CD4-positive, alpha-beta T cell treated with Interleukin-17A for 1 hour (primary cell): ENCODE results near the gene ZMIZ1.

Experiments used
- DNase-seq: peaks from one replicate; pipeline ENCODE4 v3.0.0-alpha.2; 2020

ZMIZ1 gene

GRCh38 chr10:79158402-79159097 lies 89.8 kb downstream of the ZMIZ1 start:
- DNase-seq, result no peak

DNA sequence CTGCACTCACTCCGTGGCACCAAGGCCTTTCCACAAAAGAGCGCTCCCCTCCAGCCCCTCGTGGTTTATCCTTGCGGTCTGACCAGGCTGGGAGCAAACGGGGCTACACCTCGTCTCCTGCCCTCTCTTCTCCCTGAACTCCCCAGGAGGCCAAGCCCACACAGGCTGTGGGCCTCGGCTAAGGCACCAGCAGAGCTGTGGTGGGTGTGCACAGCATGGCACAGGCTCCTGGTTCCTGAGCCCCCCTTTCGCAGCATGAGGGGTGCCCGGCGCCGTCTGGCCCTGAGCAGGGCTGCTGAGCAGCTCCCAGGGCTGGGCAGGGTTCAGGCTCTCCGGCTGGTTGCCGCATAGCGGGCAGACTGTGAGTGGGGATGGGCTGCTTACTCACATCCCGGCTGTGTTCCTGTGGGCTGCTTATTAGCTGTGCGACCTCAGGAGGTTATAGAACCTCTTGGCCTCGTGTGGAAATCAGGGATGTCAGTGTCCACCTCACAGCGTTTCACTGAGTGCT lies 90.4 kb downstream of the ZMIZ1 start:
- DNase-seq, result no peak

- no peak for DNase-seq
These were observed 91.0 kb downstream of the ZMIZ1 start for GRCh38 chr10:79159785-79160184.

GRCh38 chr10:79160191-79160590 lies 91.4 kb downstream of the ZMIZ1 start:
- DNase-seq, result no peak

- DNase-seq, result no peak
These were observed 92.8 kb downstream of the ZMIZ1 start for GRCh38 chr10:79161557-79161956.

- DNase-seq, result no peak
These were observed 93.3 kb downstream of the ZMIZ1 start for GRCh38 chr10:79162022-79162421.

GRCh38 chr10:79162861-79163665 lies 94.3 kb downstream of the ZMIZ1 start:
- no peak for DNase-seq

GRCh38 chr10:79163666-79163975 lies 94.9 kb downstream of the ZMIZ1 start:
- DNase-seq, result no peak

- no peak for DNase-seq
These were observed 95.3 kb downstream of the ZMIZ1 start for GRCh38 chr10:79164075-79164474.

DNA sequence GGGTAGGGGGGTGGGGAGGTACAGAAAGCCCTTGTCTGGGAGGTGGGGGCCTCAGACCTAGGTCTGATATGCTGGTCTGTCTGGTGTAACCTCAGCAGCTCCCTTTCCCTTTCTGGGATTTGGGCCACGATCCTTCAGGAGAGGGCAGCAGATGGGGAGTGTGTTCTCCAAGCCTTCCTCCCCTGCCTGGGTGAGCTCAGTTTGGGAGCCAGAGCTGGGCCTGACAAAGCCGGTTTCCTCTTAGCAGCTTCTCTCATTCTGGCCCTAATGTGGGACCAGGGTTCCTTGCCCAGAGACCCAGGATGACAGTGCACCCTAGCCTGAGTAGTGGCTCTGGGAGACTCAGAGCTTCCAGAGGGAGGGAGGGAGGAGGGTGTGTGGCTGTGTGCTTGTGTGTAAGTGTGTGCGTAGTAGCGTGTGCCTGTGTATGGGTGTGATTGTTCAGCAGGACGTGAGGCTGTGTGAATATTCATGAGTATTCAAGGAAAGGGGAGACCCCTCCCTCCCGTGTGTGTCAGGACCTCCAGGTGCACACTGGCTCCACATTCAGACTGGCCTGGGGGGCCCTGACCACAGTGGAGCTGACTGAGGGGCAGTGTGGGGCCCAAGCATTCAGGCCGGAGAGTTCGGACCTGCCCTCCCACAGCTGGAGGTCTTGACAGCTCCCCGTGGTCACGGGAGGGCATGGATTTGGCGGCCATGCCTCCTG lies 96.5 kb downstream of the ZMIZ1 start:
- DNase-seq, result no peak

DNA sequence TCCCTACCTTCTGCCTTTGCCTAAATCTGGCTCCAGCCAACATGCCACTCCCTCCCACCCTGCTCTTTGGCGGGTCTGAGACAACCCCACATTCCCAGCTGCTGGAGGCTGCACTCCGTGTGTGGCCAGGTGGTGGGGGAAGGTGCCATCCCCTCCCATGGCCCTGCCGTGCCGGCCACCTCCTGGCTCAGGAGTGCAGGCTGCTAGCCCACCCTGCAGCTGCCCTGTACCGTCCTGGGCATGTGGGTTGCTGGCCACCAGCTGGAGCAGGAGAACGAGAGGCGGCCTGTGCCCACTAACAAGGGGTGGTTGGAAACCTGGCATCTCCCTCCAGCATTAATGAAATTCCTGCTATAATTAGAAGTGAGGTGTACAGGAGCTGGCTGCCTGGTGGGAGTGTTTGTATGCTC lies 97.6 kb downstream of the ZMIZ1 start:
- no peak for DNase-seq

DNA sequence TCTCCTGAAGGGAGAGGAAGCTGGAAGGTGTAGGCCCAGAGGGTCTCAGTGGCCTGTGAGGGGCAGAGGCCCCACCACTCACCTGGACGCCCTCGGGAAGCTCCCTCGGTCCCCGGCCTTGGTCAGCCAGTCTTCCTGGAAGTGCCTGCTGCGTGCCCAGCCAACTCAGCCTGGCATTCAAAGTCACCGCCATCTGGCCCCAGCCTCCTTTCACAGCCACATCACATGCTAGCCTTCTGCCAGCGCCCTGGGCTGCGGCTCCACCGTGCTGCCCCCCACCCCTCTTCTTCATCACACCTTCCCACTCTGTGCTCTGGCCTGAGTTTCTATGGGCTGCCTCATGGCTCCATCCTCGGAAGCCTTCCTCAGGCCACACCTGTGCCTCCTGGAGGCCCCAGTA lies 98.0 kb downstream of the ZMIZ1 start:
- DNase-seq, result no peak

DNA sequence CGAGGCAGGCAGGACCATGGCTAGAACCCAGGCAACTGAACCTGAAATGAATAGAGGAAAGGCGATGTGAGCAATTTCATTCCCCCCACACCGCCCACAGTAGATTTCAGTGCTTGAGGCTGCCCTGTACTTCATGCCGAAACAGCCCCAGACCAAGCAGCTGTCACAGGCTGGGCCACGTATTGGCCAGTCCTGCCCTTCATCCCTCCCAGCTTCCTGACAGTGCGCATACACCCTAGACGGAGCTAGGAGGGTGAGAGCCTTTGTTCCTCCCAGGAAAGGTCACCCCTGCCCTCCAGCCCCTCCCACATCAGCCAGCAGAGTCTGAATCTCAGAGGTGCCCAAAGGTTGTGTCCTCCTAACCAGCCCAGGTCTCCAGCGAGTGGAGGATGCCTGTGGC lies 98.8 kb downstream of the ZMIZ1 start:
- no peak for DNase-seq

- DNase-seq, result no peak
These were observed 99.4 kb downstream of the ZMIZ1 start for GRCh38 chr10:79168210-79168609.

GRCh38 chr10:79170226-79170752 lies 101.5 kb downstream of the ZMIZ1 start:
- DNase-seq, result no peak

- DNase-seq, result no peak
These were observed 102.2 kb downstream of the ZMIZ1 start for GRCh38 chr10:79170993-79171392.

DNA sequence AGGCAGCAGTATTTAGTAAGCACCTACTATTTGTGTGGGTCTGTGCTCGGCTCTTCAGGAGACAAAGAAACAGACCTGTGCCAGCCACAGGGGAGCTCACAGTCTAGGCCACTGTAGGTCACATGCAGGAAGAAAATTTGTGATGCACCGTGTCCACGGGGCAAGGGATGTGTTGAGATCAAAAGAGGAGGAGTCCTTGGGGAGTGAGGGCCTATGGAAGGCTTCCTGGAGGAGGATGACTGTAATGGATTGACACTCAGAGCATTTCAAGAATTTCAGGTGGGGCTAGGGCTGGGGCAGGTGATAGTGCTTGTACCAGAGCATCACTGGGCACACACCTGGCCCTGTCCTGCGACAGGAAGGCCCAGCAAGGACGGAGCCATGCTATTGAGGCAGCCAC lies 102.7 kb downstream of the ZMIZ1 start:
- DNase-seq, result no peak

- no peak for DNase-seq
These were observed 104.1 kb downstream of the ZMIZ1 start for GRCh38 chr10:79172881-79173280.

- no peak for DNase-seq
These were observed 105.0 kb downstream of the ZMIZ1 start for GRCh38 chr10:79173582-79174262.

- no peak for DNase-seq
These were observed 107.3 kb downstream of the ZMIZ1 start for GRCh38 chr10:79176052-79176501.

- DNase-seq, result no peak
These were observed 108.3 kb downstream of the ZMIZ1 start for GRCh38 chr10:79176949-79177602.

DNA sequence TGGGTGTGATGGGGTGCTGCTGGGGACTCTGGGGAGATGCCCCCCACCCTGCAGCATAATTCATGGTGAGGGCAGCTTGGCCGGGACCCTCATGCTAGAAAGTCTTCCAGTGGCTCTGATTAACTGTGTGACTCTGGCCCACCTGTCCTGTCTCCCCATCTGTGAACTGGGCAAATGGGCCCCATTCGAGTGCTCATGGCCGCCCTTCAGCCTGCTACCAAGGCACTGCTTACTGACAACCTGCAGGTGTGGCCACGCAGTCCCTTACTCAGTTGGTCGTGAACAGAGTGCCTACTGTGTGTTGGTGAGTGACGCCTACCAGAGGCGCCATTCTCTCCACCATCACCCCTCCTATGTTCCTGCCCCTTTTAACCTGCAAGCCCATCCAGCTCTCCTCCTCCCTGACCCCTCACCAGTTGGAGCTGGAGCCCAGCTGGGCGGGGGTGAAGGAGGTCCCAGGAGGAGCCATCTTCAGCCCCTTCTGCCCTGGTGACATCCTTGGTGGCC lies 109.4 kb downstream of the ZMIZ1 start:
- DNase-seq, result no peak
